Ishikawa (cell line): ENCODE results near the gene HSD3B2.

ENCODE experiments used
- CEBPB ChIP-seq: IDR thresholded peaks from 2 replicates; pipeline ENCODE4 v1.6.1; 2012
- CREB1 ChIP-seq: IDR thresholded peaks from 2 replicates; pipeline ENCODE4 v1.6.1; 2012; ENCODE audit warnings: low read depth
- TEAD4 ChIP-seq: IDR thresholded peaks from 2 replicates; pipeline ENCODE4 v1.6.1; 2012
- YY1 ChIP-seq: IDR thresholded peaks from 2 replicates; pipeline ENCODE4 v1.6.1; 2012; ENCODE audit warnings: low read depth
- TF ChIP-seq, protein P1 (sequence below): IDR thresholded peaks from 2 replicates; pipeline ENCODE4 v1.6.1; 2012

DNA sequence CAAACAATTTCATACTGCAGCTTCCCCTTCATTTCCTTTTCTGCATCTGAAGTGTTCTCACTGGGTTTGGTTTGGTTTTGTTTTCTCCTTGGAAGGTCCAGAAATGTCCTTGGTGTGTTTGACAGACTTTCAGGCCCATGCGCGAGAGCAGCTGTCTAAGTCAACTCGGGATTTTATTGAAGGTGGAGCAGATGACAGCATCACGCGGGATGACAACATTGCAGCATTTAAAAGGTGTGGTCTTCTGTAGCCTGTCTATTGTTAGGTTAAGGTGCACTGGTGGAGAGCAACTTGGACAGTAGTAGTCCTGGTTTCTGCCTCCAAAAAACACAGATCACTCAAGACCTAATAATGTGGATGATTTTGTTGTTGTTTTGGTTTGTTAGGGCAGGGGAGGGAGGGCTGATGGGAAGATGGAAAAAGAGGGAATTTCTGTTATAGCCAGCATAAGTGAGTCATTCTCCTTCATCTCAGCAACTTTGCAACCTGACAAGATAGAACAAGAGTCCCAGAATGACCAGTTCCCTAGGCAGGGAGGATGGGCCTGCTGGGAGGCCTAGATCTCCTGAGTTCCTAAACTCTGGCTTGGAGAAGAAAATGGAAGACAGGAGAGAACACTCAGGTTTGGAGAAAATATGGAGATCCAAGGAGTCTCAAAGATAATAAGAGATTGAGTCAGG, 33.8 kb upstream of the HSD3B2 start:
- no peak for TF ChIP-seq CEBPB
- TF ChIP-seq CREB1: no peak
- no peak for TF ChIP-seq YY1
- TF ChIP-seq, protein P1, sequence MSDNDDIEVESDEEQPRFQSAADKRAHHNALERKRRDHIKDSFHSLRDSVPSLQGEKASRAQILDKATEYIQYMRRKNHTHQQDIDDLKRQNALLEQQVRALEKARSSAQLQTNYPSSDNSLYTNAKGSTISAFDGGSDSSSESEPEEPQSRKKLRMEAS: no peak
- TF ChIP-seq TEAD4: no peak
